H9 (cell line): ENCODE data around the gene ZDHHC16. TPM values are rescaled to one million over a fixed set of nuclear protein-coding genes. Genes with fewer than 3 reads are reported as not detected.

Experiments used
- DNase-seq: peaks from one replicate; pipeline ENCODE4 v3.0.0-alpha.2; 2017
- H2AFZ ChIP-seq: one replicate; pipeline ENCODE4 v1.6.1; 2013; ENCODE audit warnings: mild to moderate bottlenecking, low read length, control low read depth, moderate library complexity
- H2AK5ac ChIP-seq: 2 replicates; pipeline ENCODE4 v1.6.1; 2013; ENCODE audit warnings: low read length, control low read depth, mixed read lengths; ENCODE audit not compliant: insufficient read length
- H2BK120ac ChIP-seq: one replicate; pipeline ENCODE4 v1.6.1; 2013; ENCODE audit warnings: low read depth, mild to moderate bottlenecking, low read length, control low read depth, inconsistent platforms; ENCODE audit not compliant: poor library complexity, severe bottlenecking
- H2BK12ac ChIP-seq: 2 replicates; pipeline ENCODE4 v1.6.1; 2013; ENCODE audit warnings: low read length, control low read depth, mixed read lengths, low read depth; ENCODE audit not compliant: insufficient read length
- H2BK15ac ChIP-seq: 2 replicates; pipeline ENCODE4 v1.6.1; 2013; ENCODE audit warnings: low read depth, low read length, control low read depth
- H2BK20ac ChIP-seq: one replicate; pipeline ENCODE4 v1.6.1; 2013; ENCODE audit warnings: low read depth, mild to moderate bottlenecking, low read length, control low read depth, inconsistent platforms; ENCODE audit not compliant: poor library complexity, severe bottlenecking
- H2BK5ac ChIP-seq: 2 replicates; pipeline ENCODE4 v1.6.1; 2013; ENCODE audit warnings: low read length, control low read depth, mixed read lengths; ENCODE audit not compliant: insufficient read length
- H3K14ac ChIP-seq: 2 replicates; pipeline ENCODE4 v1.6.1; 2013; ENCODE audit warnings: low read length, control low read depth; ENCODE audit not compliant: insufficient read depth
- H3K18ac ChIP-seq: 2 replicates; pipeline ENCODE4 v1.6.1; 2013; ENCODE audit warnings: low read depth, mild to moderate bottlenecking, mixed read lengths, low read length, control low read depth; ENCODE audit not compliant: insufficient read length
- H3K23ac ChIP-seq: 2 replicates; pipeline ENCODE4 v1.6.1; 2013; ENCODE audit warnings: low read length, control low read depth, mixed read lengths, low read depth; ENCODE audit not compliant: insufficient read length
- H3K23me2 ChIP-seq: 2 replicates; pipeline ENCODE4 v1.6.1; 2013; ENCODE audit warnings: low read depth, mild to moderate bottlenecking, mixed read lengths, low read length, control low read depth; ENCODE audit not compliant: insufficient read length, poor library complexity, severe bottlenecking
- H3K27ac ChIP-seq: 2 replicates; pipeline ENCODE4 v1.5.1; 2013; ENCODE audit warnings: low read length, control low read depth, mixed read lengths, low read depth; ENCODE audit not compliant: insufficient read length
- H3K27me3 ChIP-seq: 2 replicates; pipeline ENCODE4 v1.6.1; 2013; ENCODE audit warnings: low read length, control low read depth, inconsistent platforms; ENCODE audit not compliant: insufficient read depth
- H3K4ac ChIP-seq: 2 replicates; pipeline ENCODE4 v1.6.1; 2013; ENCODE audit warnings: low read depth, mild to moderate bottlenecking, control low read depth, inconsistent platforms, low read length, moderate library complexity
- H3K4me1 ChIP-seq: 2 replicates; pipeline ENCODE4 v1.6.1; 2013; ENCODE audit warnings: low read length, control low read depth, inconsistent platforms; ENCODE audit not compliant: insufficient read depth
- H3K4me2 ChIP-seq: 2 replicates; pipeline ENCODE4 v1.6.1; 2013; ENCODE audit warnings: low read length, control low read depth, mixed read lengths; ENCODE audit not compliant: insufficient read length, insufficient read depth
- H3K56ac ChIP-seq: 2 replicates; pipeline ENCODE4 v1.6.1; 2013; ENCODE audit warnings: low read depth, mild to moderate bottlenecking, mixed read lengths, low read length, control low read depth; ENCODE audit not compliant: insufficient read length
- H3K79me1 ChIP-seq: 2 replicates; pipeline ENCODE4 v1.6.1; 2013; ENCODE audit warnings: low read depth, mild to moderate bottlenecking, moderate library complexity, low read length, control low read depth, inconsistent platforms; ENCODE audit not compliant: insufficient read depth, poor library complexity, severe bottlenecking
- H3K79me2 ChIP-seq: 2 replicates; pipeline ENCODE4 v1.6.1; 2013; ENCODE audit warnings: low read length, control low read depth, inconsistent platforms; ENCODE audit not compliant: insufficient read depth
- H3K9ac ChIP-seq: 2 replicates; pipeline ENCODE4 v1.6.1; 2013; ENCODE audit warnings: low read length, control low read depth, mixed read lengths; ENCODE audit not compliant: insufficient read length; ENCODE audit errors: extremely low read depth
- H3K9me3 ChIP-seq: one replicate; pipeline ENCODE4 v1.6.1; 2013; ENCODE audit warnings: low read depth, low read length, inconsistent platforms; ENCODE audit not compliant: control insufficient read depth
- H3T11ph ChIP-seq: one replicate; pipeline ENCODE4 v1.6.1; 2013; ENCODE audit warnings: mild to moderate bottlenecking, low read length, control low read depth, inconsistent platforms
- H4K20me1 ChIP-seq: one replicate; pipeline ENCODE4 v1.6.1; 2013; ENCODE audit not compliant: control insufficient read depth, insufficient read length, insufficient read depth
- H4K5ac ChIP-seq: 2 replicates; pipeline ENCODE4 v1.6.1; 2013; ENCODE audit warnings: low read depth, mild to moderate bottlenecking, mixed read lengths, low read length, control low read depth; ENCODE audit not compliant: insufficient read length
- H4K8ac ChIP-seq: replicated peaks from 2 replicates; pipeline ENCODE4 v1.6.1; 2013; ENCODE audit warnings: low read length, control low read depth, mixed read lengths, low read depth; ENCODE audit not compliant: insufficient read length
- H4K91ac ChIP-seq: 2 replicates; pipeline ENCODE4 v1.6.1; 2013; ENCODE audit warnings: low read depth, mild to moderate bottlenecking, moderate library complexity, mixed read lengths, low read length, control low read depth; ENCODE audit not compliant: insufficient read length
- H3K27ac Mint-ChIP-seq, 3 experiments: 2 replicates in 2 of 3; 3 replicates in 1 of 3; pipeline ENCODE4 v1.8.0; 2020 to 2021; ENCODE audit warnings: mixed read lengths in 3 of 3, mild to moderate bottlenecking in 1 of 3, moderate library complexity in 1 of 3
- H3K27me3 Mint-ChIP-seq: 2 replicates; pipeline ENCODE4 v1.8.0; 2021; ENCODE audit warnings: low read depth, mild to moderate bottlenecking, moderate library complexity, mixed read lengths
- H3K36me3 Mint-ChIP-seq, 3 experiments: 2 replicates in 2 of 3; 3 replicates in 1 of 3; pipeline ENCODE4 v1.8.0; 2020 to 2021; ENCODE audit warnings: low read depth in 3 of 3, mixed read lengths in 3 of 3; ENCODE audit not compliant: insufficient read depth in 1 of 3
- H3K4me1 Mint-ChIP-seq, 2 experiments: 2 replicates each; pipeline ENCODE4 v1.8.0; 2020; ENCODE audit warnings: mixed read lengths in 2 of 2
- H3K4me3 Mint-ChIP-seq, 2 experiments: 2 replicates in 1 of 2; 3 replicates in 1 of 2; pipeline ENCODE4 v1.8.0; 2020 to 2021; ENCODE audit warnings: mild to moderate bottlenecking in 2 of 2, mixed read lengths in 2 of 2, moderate library complexity in 1 of 2
- H3K9me3 Mint-ChIP-seq, 2 experiments: 2 replicates in 1 of 2; 3 replicates in 1 of 2; pipeline ENCODE4 v1.8.0; 2020; ENCODE audit warnings: mild to moderate bottlenecking in 2 of 2, mixed read lengths in 2 of 2, moderate library complexity in 1 of 2
- CTCF ChIP-seq: fragments of 200-600 bp; sonication (generic); conservative IDR thresholded peaks from 3 replicates; pipeline ENCODE4 v1.8.0; 2021; ENCODE audit warnings: antibody characterized with exemption, mild to moderate bottlenecking
- WGBS: extraction: QIAGEN DNeasy Blood & Tissue Kit; methylation state at CpG from one replicate; pipeline ENCODE4 v1.1.7; 2013; ENCODE audit warnings: missing lambda C conversion rate, low lambda C conversion rate, mixed read lengths; ENCODE audit not compliant: insufficient read length; ENCODE audit errors: extremely low coverage; 5-methylcytosine and 5-hydroxymethylcytosine counted together
- total RNA-seq: library from RNA; stranded (reverse); gene quantifications from 2 replicates; pipeline ENCODE4 v1.2.1, GENCODE V29; 2021

Gene ZDHHC16
- total RNA-seq, 1 experiment from 2014 or later: 45.4 TPM

- Histone ChIP-seq H4K8ac (no peak overlapping the region), H3K79me2 (no peaks in the 10 kb centered on the region; the same call in 1 of the 2 replicates), H2BK5ac (no peak overlapping the region), H3K4me2 (no peak overlapping the region), H3K79me1 (peaks cover 6% of the 10 kb centered on the region), H4K91ac (no peak overlapping the region), H3K14ac (no peak overlapping the region), H2AK5ac (no peak overlapping the region), H3K18ac (no peak overlapping the region), H2BK120ac (no peak overlapping the region), H2BK20ac (no peak overlapping the region), H4K20me1 (no peaks in the 10 kb centered on the region), H3K23me2 (no peaks in the 10 kb centered on the region), H3K4ac (no peak overlapping the region), H3K9me3 (no peaks in the 10 kb centered on the region), H3K9ac (no peak overlapping the region), H3K27me3 (no peaks in the 10 kb centered on the region), H2AFZ (no peak overlapping the region), H3K56ac (no peak overlapping the region), H2BK15ac (no peak overlapping the region), H3K23ac (no peak overlapping the region), H3K27ac (peak overlapping the region; percentile 14), H4K5ac (no peak overlapping the region), H3K4me1 (peaks cover 4% of the 10 kb centered on the region; the same call in 1 of the 2 replicates), H2BK12ac (no peak overlapping the region), H3T11ph (no peak overlapping the region)
- H3K27me3 Mint-ChIP-seq: no peaks in the 10 kb centered on the region
- peaks cover 20 to 23% of the 10 kb centered on the region in 2 experiments for H3K4me1 Mint-ChIP-seq
- H3K36me3 Mint-ChIP-seq: peaks cover 18 to 46% (median 44%) of the 10 kb centered on the region in 3 experiments; a peak in 6 of 7 replicates
- TF ChIP-seq CTCF: no peak
- no CpG with 5 or more reads among the region's 4 CpGs for WGBS
- no peaks in the 10 kb centered on the region for H3K9me3 Mint-ChIP-seq
- H3K4me3 Mint-ChIP-seq: no peak overlapping the region
- no peak for DNase-seq
- H3K27ac Mint-ChIP-seq: peak overlapping the region; percentile 89 to 98 (median 94); a peak in 5 of 7 replicates
Observed at GRCh38 chr10:97481071-97481470, 35.1 kb downstream of the ZDHHC16 start.
